GM04504 (cell line): ENCODE results near the gene SYNE2.
"Not testable (repeated sequence)": the region's sequence is repeated elsewhere in the genome, so short reads cannot be mapped to it uniquely, and the experiment has no call there.

ENCODE experiments used
- DNase-seq: peaks from one replicate; pipeline ENCODE4 v3.0.0-alpha.2; 2012; ENCODE audit warnings: low read depth

SYNE2 gene

GRCh38 chr14:64125270-64125669, 272.5 kb downstream of the SYNE2 start:
- DNase-seq: no peak

- DNase-seq: no peak
Measured at GRCh38 chr14:64126548-64126947, 273.7 kb downstream of the SYNE2 start.

DNA sequence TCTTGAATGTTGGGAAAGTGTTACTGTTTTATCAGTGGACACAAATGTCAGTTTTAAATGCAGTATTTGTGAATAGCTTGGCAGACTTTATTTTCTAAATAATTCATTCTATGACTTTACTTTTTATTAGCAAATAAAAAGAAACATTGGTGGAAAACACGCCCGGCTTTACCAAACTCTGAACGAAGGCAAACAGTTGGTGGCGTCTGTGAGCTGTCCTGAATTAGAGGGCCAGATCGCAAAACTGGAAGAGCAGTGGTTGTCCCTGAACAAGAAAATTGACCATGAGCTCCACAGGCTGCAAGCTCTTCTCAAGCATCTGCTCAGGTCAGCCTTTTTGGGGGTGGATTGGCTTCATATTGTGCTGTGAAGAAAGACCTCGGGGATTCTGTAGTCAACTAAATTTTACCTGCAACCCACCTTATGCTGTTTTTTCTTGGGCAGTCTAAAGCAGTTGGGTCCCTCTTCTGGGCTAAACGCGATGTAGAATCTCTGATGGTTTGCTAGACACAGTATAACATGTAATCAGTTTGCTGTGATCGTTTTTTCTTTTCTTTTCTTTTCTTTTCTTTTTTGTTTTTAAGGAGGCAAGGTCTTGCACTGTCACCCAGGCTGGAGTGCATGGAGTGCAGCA, 285.0 kb downstream of the SYNE2 start:
- no peak for DNase-seq

- DNase-seq: no peak
Measured at GRCh38 chr14:64147126-64147790, 294.5 kb downstream of the SYNE2 start.

DNA sequence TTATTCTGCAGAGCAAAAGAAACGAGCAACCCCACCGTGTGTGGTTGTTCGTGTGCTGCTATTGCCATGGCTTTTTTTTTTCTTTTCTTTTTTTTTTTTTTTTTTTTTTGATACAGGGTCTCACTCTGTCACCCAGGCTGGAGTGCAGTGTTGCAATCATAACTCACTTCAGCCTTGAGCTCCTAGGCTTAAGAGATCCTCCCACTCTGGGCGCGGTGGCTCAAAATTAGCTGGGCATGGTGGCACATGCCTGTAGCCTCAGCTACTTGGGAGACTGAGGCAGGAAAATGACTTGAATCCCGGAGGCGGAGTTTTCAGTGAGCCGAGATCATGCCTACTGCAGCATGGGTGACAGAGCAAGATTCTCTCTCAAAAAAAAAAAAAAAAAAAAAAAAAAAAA, 297.1 kb downstream of the SYNE2 start:
- DNase-seq: no peak

DNA sequence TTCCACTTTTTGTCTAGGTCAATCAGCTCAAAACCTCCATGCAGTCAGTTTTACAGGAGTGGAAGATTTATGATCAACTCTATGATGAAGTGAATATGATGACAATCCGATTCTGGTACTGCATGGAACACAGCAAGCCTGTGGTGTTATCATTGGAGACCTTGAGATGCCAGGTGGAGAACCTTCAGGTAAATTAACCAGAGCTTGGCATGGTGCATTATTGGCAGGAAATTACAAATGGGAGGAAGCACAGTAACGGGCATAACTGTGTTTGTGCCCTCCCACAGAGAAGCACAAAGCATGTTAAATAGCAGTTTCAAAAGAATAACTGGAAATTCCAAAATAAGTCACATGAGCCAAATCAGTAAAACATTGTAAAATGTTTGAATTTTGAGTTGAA, 305.8 kb downstream of the SYNE2 start:
- no peak for DNase-seq

- DNase-seq: no peak
Measured at GRCh38 chr14:64159588-64159987, 306.8 kb downstream of the SYNE2 start.

DNA sequence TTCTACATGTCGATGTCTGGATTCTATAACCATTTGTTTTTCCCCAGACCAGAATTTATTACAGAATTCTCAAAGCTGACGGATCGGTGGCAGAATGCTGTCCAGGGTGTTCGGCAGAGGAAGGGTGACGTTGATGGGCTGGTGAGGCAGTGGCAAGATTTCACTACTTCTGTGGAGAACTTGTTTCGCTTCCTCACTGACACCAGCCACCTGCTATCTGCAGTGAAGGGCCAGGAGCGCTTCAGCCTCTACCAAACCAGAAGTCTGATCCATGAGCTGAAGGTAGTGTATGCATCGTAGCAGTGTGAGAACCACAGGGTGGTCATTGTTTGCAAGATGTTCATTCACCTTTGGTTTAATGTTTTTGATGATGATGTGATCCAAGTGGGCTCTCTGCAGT, 317.4 kb downstream of the SYNE2 start:
- DNase-seq: no peak

DNA sequence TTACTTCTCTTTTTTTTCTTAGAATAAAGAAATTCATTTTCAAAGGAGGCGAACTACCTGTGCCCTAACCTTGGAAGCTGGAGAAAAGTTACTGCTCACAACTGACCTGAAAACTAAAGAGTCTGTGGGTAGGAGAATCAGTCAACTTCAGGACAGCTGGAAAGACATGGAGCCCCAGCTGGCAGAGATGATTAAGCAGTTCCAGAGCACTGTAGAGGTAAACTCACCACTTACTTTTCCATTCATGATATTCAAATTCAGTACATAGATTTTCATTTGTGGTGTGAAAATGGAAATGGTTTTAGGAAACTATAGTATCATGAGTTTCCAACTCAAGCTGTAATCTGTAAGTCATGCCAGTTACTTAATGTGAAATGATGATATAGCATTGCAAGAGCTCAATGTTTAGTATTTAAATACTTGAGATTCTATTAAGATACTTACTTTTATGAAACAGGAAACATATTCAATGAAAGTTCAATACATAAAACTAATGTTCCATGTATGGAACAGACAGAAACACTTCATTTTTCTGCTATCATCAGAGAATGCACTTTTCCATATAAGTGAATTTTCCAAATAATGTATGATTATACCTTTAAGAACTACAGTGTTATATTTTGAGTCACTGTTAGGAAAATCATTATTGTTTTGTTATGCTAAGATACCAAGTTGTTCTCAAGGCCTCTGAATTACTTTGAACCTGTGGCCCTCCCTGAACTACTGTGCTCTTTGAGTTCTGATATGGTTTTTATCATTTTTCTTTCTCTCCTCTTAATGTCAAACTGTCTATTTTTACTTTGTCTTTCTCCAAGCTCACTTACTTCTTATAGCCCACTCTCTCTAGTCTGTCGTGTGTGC, 322.3 kb downstream of the SYNE2 start:
- no peak for DNase-seq

DNA sequence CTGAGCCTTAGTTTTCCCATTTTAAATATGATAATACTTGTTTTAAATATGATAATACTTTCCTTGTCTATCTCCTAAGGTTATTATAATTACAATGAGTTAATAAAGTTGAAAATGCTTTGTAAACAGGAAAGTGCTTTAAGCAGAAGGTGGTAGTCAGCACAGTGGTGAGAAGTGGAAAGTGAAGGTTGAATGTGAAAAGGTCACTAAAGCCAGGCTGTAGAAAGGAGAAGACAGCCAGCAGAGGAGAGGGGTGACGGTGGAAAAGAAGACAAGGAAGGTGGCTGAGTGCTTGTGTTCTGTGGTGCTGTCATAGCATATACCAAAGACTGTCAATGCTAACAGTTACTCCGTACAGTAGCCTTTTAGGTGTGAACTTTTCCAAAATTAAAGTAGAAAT, 323.5 kb downstream of the SYNE2 start:
- DNase-seq: no peak

GRCh38 chr14:64178814-64179213, 326.0 kb downstream of the SYNE2 start:
- DNase-seq: no peak

GRCh38 chr14:64182908-64183307, 330.1 kb downstream of the SYNE2 start:
- DNase-seq: not testable (repeated sequence)

GRCh38 chr14:64184103-64184729, 331.4 kb downstream of the SYNE2 start:
- DNase-seq: no peak

- DNase-seq: no peak
Measured at GRCh38 chr14:64185184-64185583, 332.4 kb downstream of the SYNE2 start.

- DNase-seq: no peak
Measured at GRCh38 chr14:64186231-64187129, 333.7 kb downstream of the SYNE2 start.

- DNase-seq: no peak
Measured at GRCh38 chr14:64187331-64187730, 334.5 kb downstream of the SYNE2 start.

GRCh38 chr14:64190974-64191502, 338.2 kb downstream of the SYNE2 start:
- no peak for DNase-seq

- DNase-seq: peak; percentile 46
Measured at GRCh38 chr14:64191756-64192155, 339.0 kb downstream of the SYNE2 start.

- no peak for DNase-seq
Measured at GRCh38 chr14:64193821-64194220, 341.0 kb downstream of the SYNE2 start.

GRCh38 chr14:64194404-64194803, 341.6 kb downstream of the SYNE2 start:
- DNase-seq: no peak

DNA sequence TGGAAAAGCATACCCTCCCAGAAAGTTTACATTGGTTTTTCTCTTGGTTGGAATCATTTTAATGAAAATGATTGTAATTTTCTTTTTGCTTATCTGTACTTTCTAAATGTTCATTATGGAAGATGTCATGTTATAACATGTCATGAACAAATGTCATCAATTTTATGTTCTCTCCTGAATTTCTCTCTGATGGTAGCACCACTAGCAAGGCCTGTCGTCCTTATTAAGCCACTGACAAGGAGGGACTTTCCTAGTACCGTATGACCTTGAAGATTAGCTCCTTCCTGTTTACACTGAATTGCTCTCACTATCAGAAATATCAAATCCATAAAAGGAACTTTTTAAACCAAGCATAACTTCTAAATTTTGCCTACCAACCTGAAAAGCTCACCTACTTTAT, 342.4 kb downstream of the SYNE2 start:
- no peak for DNase-seq
